ENCODE measurements around the gene PITPNM3.

The PITPNM3 gene

DNA sequence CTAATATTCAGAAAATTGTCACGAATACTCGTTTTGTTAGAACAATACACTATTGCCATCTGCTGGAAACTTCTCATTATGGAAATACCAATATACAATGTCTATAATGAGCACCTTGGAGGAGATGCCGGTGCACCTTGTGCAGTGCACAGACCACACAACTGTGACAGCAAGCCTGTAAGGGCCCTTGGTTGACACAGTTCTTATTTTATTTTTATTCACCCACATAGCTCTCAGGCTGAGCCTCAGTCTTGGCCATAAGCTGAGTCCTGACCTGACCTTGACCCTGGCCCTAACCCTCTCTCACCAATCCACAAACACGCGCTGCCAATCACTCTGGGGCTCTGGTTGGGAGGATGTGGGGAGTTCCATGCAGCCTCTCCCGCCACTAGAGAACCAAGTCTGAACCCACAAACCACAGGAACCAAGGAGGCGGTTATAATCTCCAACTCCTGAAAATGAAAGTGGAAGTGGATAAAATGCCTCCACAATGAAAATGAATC, 129.0 kb downstream of the PITPNM3 start:
- Mint-ChIP-seq H3K27ac (no peak overlapping the region), H3K4me3 (no peak overlapping the region), H3K36me3 (ENCODE audit: low read depth) (no peaks in the 10 kb centered on the region), H3K4me1 (no peaks in the 10 kb centered on the region), H3K27me3 (ENCODE audit: low read depth) (peaks cover 8% of the 10 kb centered on the region), H3K9me3 (peaks cover 10% of the 10 kb centered on the region)
- TF ChIP-seq, protein P1, sequence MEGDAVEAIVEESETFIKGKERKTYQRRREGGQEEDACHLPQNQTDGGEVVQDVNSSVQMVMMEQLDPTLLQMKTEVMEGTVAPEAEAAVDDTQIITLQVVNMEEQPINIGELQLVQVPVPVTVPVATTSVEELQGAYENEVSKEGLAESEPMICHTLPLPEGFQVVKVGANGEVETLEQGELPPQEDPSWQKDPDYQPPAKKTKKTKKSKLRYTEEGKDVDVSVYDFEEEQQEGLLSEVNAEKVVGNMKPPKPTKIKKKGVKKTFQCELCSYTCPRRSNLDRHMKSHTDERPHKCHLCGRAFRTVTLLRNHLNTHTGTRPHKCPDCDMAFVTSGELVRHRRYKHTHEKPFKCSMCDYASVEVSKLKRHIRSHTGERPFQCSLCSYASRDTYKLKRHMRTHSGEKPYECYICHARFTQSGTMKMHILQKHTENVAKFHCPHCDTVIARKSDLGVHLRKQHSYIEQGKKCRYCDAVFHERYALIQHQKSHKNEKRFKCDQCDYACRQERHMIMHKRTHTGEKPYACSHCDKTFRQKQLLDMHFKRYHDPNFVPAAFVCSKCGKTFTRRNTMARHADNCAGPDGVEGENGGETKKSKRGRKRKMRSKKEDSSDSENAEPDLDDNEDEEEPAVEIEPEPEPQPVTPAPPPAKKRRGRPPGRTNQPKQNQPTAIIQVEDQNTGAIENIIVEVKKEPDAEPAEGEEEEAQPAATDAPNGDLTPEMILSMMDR (IDR thresholded peaks at IDR 0.05; ENCODE audit: unreplicated experiment in 3 of 3) = no peak

DNA sequence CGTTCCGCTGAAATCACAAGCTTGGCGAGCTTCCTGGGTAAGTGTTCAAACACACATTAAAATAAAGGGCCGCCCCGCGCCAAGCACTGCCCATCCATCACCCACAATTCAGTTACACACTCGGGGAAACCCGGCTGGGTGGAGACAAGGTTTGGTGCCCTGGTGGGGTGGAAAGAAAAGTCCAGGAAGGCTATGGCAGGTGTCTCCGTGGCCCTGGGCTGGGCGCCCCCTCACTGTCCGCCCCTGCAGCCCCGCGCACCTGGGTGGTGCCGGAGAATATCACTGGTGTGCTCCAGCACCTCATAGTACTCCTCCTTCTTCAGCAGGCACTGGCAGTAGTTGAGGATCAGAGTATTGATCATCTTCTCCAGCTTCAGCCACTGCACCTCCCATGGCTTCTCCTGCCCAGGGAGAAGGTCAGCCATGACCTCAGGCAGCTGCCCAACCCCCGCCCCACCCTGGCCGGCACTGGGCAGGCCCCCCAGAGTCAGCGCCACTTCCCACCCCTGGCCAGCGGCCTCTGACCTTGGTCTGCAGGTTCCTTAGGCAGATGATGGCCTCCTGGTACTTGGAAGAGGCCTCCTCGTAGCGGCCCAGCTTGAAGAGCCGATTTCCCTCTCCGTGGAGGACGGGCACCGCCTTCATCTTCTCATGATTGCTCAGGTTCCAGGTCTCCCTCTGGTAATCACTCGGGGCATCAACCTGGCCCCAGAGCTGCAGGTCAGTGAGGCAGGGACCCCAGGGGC, 129.8 kb downstream of the PITPNM3 start:
- peaks cover 13% of the 10 kb centered on the region for H3K27me3 Mint-ChIP-seq (ENCODE audit: low read depth)
- TF ChIP-seq, protein P1 (IDR thresholded peaks at IDR 0.05; ENCODE audit: unreplicated experiment in 3 of 3) = no peak
- peaks cover 9% of the 10 kb centered on the region for H3K9me3 Mint-ChIP-seq
- no peak overlapping the region for H3K27ac Mint-ChIP-seq
- no peaks in the 10 kb centered on the region for H3K36me3 Mint-ChIP-seq (ENCODE audit: low read depth)
- no peak overlapping the region for H3K4me3 Mint-ChIP-seq
- no peaks in the 10 kb centered on the region for H3K4me1 Mint-ChIP-seq

DNA sequence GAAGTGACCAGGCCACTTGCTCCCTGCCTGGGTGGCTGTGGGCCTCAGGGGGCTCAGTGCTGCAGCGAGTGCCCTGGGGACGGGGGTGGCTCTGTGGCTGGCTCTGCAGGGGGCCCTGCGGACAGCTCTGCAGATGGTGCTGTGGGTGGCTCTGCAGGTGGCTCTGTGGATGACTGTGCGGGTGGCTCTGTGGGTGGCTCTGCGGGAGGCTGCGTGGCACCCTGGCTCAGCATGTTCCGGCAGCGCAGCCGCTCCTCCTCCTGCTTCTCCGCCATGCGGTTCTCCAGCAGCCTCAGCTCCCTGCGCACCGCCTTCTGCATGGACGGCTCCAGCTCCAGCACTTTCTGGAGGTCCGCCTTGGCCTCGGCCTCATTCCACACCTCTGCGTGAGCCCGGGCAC, 130.9 kb downstream of the PITPNM3 start:
- Mint-ChIP-seq H3K9me3 (peaks cover 4% of the 10 kb centered on the region), H3K27me3 (ENCODE audit: low read depth) (peaks cover 14% of the 10 kb centered on the region), H3K4me3 (no peak overlapping the region), H3K27ac (no peak overlapping the region), H3K36me3 (ENCODE audit: low read depth) (no peaks in the 10 kb centered on the region), H3K4me1 (no peaks in the 10 kb centered on the region)
- TF ChIP-seq, protein P1 (IDR thresholded peaks at IDR 0.05; ENCODE audit: unreplicated experiment in 3 of 3) = no peak

DNA sequence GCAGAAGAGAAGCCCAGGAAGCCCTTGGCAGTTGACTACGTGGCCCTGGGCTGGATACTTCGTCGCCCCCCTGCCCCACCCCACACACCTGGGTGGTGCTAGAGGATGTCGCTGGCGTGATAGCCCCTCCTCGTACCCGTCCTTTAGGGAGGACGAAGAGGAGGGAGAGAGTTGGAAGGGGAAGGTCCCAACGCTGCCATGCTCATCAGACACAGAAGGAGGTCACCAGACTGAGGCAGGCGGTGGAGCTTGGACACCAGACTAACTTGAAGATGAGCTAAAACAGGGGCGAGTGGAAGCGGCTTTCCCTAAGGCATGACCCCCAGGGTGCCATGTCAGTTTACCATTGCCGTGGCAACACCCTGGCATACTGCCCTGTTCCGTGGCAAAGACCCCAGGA, 132.4 kb downstream of the PITPNM3 start:
- Mint-ChIP-seq H3K27ac (no peak overlapping the region), H3K4me1 (no peaks in the 10 kb centered on the region), H3K27me3 (ENCODE audit: low read depth) (peaks cover 17% of the 10 kb centered on the region), H3K36me3 (ENCODE audit: low read depth) (no peaks in the 10 kb centered on the region), H3K9me3 (no peaks in the 10 kb centered on the region), H3K4me3 (no peak overlapping the region)
- TF ChIP-seq, protein P1 (IDR thresholded peaks at IDR 0.05; ENCODE audit: unreplicated experiment in 3 of 3) = no peak

DNA sequence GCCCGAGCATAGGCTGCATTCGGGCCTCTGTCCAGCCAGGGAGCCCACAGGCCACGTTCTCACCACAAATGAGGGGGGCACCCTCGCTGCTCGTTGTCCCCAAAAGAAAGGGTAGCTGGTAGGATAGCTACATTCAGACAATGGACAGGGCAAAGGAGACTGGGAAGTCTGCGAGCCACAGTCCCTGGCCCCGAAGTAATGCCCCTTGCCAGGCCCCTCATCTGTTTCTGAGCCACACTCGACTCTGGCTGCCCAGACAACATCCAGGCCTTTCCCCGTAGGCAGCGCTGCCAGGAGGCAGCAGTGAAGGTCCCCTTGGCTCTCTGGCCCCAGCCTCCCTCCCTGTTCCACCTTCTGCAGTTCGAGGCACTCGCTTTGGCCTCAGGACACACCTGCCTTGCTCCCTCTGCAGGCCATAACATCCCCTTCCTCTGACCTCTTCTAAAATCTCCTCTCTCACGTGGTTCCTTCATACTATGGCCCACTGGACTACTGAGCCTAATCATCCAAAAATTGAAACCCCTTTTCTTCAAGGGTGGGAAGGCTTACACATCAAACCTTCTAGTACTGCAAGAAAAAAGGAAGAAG, 133.6 kb downstream of the PITPNM3 start:
- Mint-ChIP-seq H3K9me3 (no peaks in the 10 kb centered on the region), H3K36me3 (ENCODE audit: low read depth) (no peaks in the 10 kb centered on the region), H3K27ac (no peak overlapping the region), H3K4me3 (no peak overlapping the region), H3K27me3 (ENCODE audit: low read depth) (peaks cover 17% of the 10 kb centered on the region), H3K4me1 (no peaks in the 10 kb centered on the region)
- TF ChIP-seq, protein P1 (IDR thresholded peaks at IDR 0.05; ENCODE audit: unreplicated experiment in 3 of 3) = no peak

Data from nephron (organoid).